Type B pancreatic cell (in vitro differentiated cells): ENCODE measurements around the gene CPD. TPM values are rescaled to one million over a fixed set of nuclear protein-coding genes. Genes with fewer than 3 reads are reported as not detected.

ENCODE experiments used
- DNase-seq: peaks from one replicate; pipeline ENCODE4 v3.0.0; 2021; ENCODE audit warnings: mixed read lengths; ENCODE audit not compliant: unreplicated experiment; ENCODE audit errors: extremely low spot score
- H3K27ac Mint-ChIP-seq: 2 replicates; pipeline ENCODE4 v1.8.0; 2021; ENCODE audit warnings: mild to moderate bottlenecking, mixed read lengths
- H3K27me3 Mint-ChIP-seq: 2 replicates; pipeline ENCODE4 v1.8.0; 2021; ENCODE audit warnings: mixed read lengths
- H3K36me3 Mint-ChIP-seq: 2 replicates; pipeline ENCODE4 v1.8.0; 2021; ENCODE audit warnings: mixed read lengths
- H3K4me1 Mint-ChIP-seq: one replicate; pipeline ENCODE4 v1.8.0; 2021; ENCODE audit warnings: mixed read lengths; ENCODE audit not compliant: unreplicated experiment
- H3K4me3 Mint-ChIP-seq: 2 replicates; pipeline ENCODE4 v1.8.0; 2021; ENCODE audit warnings: mild to moderate bottlenecking, mixed read lengths
- H3K9me3 Mint-ChIP-seq: 2 replicates; pipeline ENCODE4 v1.8.0; 2021; ENCODE audit warnings: mixed read lengths
- CTCF ChIP-seq: fragments of 200-600 bp; sonication (generic); conservative IDR thresholded peaks from 2 replicates; pipeline ENCODE4 v1.5.0; 2021; ENCODE audit warnings: antibody characterized with exemption, mild to moderate bottlenecking
- total RNA-seq: library from RNA; stranded (reverse); gene quantifications from 2 replicates; pipeline ENCODE4 v1.2.1, GENCODE V29; 2021; ENCODE audit warnings: low replicate concordance

The CPD gene
- total RNA-seq, 1 donor from 2014 or later, result 71.2 TPM

- DNase-seq, result no peak
- no peak for TF ChIP-seq CTCF
- no peaks in the 10 kb centered on the region for H3K9me3 Mint-ChIP-seq
- H3K4me1 Mint-ChIP-seq, result peaks cover 40% of the 10 kb centered on the region
- peak overlapping the region; percentile 92 for H3K4me3 Mint-ChIP-seq
- H3K27me3 Mint-ChIP-seq, result no peaks in the 10 kb centered on the region
- peak overlapping the region; percentile 86 for H3K27ac Mint-ChIP-seq
- no peaks in the 10 kb centered on the region for H3K36me3 Mint-ChIP-seq
These were observed 1.0 kb upstream of the CPD start for GRCh38 chr17:30377574-30378240.

DNA sequence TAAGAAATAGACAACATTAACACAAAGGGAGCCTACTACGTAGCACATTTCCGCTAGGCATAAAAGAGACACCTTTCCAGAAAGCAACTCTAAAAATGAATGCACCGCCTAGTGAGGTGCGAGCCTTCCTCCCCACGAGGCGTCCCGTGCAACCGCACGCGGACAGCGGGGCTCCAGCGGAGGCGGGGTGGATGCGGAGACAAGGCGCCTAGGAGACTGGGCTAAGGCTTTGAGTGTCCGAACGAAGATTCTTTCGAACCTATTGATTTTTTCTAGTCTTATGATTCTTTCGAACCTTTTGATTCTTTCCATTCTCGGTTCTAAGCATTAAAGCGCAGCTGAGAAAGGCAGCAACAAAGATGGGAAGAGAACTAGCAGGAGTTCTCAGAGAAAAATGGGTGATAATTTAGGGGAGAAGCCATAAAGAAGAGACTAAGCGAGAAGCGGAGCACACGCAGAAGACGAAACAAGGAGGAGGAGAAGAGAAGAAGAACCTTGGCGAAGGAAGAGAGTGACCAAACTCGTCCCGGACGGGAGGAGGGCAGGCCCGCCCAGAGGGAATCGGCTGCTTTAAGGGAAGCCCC lies 394 bp upstream of the CPD start:
- Mint-ChIP-seq H3K27me3 (no peaks in the 10 kb centered on the region), H3K9me3 (no peaks in the 10 kb centered on the region), H3K4me1 (peaks cover 46% of the 10 kb centered on the region), H3K36me3 (peaks cover 3% of the 10 kb centered on the region), H3K27ac (peak overlapping the region; percentile 86), H3K4me3 (peak overlapping the region; percentile 92)
- DNase-seq, result no peak
- TF ChIP-seq CTCF, result no peak

DNA sequence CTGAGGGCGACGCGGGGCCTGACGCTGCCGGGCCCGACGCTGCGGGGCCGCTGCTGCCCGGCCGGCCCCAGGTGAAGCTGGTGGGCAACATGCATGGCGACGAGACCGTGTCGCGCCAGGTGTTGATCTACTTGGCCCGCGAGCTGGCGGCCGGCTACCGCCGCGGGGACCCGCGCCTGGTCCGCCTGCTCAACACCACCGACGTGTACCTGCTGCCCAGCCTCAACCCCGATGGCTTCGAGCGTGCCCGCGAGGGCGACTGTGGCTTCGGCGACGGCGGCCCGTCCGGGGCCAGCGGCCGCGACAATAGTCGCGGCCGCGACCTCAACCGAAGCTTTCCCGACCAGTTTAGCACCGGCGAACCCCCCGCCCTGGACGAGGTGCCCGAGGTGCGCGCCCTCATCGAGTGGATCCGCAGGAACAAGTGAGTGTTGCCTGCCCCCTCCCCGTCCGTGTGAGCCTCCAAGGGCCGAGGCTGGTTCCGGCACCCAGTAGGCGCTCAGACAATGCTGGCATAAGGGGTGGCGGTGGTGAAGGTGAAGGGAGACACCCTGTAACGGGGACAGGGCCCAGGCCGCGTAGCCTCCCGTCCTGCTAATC lies 676 bp downstream of the CPD start:
- H3K4me3 Mint-ChIP-seq, result peak overlapping the region; percentile 90
- no peak for TF ChIP-seq CTCF
- DNase-seq, result no peak
- H3K9me3 Mint-ChIP-seq, result no peaks in the 10 kb centered on the region
- peaks cover 3% of the 10 kb centered on the region for H3K36me3 Mint-ChIP-seq
- H3K27ac Mint-ChIP-seq, result peak overlapping the region; percentile 40
- no peaks in the 10 kb centered on the region for H3K27me3 Mint-ChIP-seq
- peaks cover 50% of the 10 kb centered on the region for H3K4me1 Mint-ChIP-seq

- DNase-seq, result no peak
- Mint-ChIP-seq H3K36me3 (peaks cover 3% of the 10 kb centered on the region), H3K9me3 (no peaks in the 10 kb centered on the region), H3K4me3 (peak overlapping the region; percentile 90), H3K27ac (peak overlapping the region; percentile 40), H3K27me3 (no peaks in the 10 kb centered on the region), H3K4me1 (peaks cover 50% of the 10 kb centered on the region)
- TF ChIP-seq CTCF, result no peak
These were observed 1.2 kb downstream of the CPD start for GRCh38 chr17:30379903-30380381.

- H3K27me3 Mint-ChIP-seq, result no peaks in the 10 kb centered on the region
These were observed 2.1 kb downstream of the CPD start for GRCh38 chr17:30380643-30381339.

More at GRCh38 chr17:30380643-30381339, 2.1 kb downstream of the CPD start:
- Mint-ChIP-seq H3K36me3 (peaks cover 8% of the 10 kb centered on the region), H3K4me1 (peaks cover 48% of the 10 kb centered on the region), H3K9me3 (no peaks in the 10 kb centered on the region), H3K27ac (no peak overlapping the region), H3K4me3 (peak overlapping the region; percentile 90)
- DNase-seq, result no peak
- no peak for TF ChIP-seq CTCF
